HG03571 (cell line): ENCODE data around the gene LSS.
"Not testable (repeated sequence)": the region's sequence is repeated elsewhere in the genome, so short reads cannot be mapped to it uniquely, and the experiment has no call there.

Source experiments
- ATAC-seq: cut with Tn5 transposase; IDR thresholded peaks from one replicate; pipeline ENCODE4 v1.9.1; 2021; ENCODE audit not compliant: unreplicated experiment

Gene LSS

DNA sequence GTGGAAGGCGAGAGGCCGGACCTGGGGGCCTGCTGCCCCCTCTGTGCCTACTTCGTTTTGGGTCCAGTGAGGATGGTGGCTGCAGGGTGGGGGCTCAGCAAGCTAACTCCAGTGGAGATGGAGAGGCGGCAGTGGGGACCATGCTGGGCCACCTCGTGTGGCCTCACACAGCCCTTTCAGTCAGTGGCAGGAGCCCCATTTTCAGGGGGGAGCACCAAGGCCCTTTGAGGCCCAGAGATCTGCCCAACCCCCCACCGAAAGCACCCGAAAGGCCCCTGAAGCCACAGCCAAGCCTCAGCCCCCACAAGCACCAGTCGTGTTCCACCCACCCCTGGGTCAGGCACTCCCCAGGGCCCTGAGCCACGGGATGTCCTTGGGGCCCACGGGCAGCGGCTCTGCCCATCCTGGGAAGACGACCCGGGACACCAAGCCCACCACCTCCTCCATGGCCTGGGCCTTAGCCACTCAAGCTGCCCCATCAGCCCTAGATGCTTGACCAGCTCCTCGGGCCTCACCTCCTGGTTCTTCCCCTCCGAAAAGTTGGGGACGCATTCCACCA, 73.5 kb downstream of the LSS start:
- ATAC-seq, result no peak

- no peak for ATAC-seq
Measured at GRCh38 chr21:46154155-46154954, 74.2 kb downstream of the LSS start.

DNA sequence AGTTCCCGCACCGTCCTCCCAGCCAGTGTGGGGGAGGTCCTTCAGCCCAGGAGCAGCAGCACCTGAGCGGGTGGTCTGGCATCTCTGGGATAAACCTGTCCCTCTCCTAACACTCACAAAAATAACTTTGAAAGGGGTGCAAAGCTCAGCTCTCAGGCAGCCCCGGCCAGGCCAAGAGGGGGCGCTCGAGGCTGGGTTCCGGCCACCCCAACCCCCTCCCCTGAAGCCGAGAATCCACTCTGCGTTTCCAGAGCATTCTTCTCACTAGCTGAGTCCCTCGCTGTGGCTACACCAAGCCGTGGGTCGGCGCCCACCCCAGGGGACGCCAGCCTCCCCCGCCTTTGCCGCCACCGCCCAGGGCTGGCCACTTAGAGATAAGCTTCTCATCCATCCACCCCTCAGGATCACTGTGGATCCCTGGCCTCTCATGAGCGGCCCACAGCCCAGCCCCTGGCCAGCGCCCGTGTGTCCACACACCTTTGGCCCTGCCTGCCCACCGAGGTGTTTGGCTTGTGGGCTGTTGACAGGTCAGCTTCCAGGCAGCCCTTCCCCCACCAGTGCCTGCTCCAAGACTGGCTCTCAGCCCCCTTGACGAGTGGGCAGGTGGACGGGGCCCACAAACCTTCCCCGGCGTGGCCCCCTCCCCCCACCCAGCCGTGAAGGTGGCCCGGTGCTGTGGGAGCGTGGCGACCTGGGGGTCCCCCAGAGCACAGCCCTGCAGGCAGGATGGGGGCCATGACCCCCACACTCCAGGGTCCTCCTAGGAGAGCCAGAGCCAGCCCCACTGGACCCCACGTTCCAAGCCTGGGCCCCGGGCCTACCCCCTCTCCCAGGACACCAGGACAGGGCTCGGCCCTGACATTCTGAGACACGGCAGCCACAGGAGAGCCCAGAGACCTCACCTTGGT, 75.1 kb downstream of the LSS start:
- no peak for ATAC-seq

DNA sequence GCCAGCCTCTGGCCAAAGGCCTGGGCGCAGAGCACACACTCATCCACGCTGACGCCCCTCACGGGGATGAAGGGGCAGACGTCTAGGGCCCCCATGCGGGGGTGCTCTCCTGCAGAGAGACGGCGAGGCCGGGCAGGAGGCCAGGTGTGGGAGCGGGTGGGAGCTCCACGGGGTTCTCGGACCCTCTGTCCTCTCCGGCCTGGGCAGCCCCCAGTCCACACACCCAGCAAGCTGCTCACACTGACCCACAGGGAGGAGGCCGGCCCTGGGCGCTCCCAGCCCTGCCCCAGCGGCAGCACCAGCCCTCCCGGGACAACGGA, 75.7 kb downstream of the LSS start:
- no peak for ATAC-seq

DNA sequence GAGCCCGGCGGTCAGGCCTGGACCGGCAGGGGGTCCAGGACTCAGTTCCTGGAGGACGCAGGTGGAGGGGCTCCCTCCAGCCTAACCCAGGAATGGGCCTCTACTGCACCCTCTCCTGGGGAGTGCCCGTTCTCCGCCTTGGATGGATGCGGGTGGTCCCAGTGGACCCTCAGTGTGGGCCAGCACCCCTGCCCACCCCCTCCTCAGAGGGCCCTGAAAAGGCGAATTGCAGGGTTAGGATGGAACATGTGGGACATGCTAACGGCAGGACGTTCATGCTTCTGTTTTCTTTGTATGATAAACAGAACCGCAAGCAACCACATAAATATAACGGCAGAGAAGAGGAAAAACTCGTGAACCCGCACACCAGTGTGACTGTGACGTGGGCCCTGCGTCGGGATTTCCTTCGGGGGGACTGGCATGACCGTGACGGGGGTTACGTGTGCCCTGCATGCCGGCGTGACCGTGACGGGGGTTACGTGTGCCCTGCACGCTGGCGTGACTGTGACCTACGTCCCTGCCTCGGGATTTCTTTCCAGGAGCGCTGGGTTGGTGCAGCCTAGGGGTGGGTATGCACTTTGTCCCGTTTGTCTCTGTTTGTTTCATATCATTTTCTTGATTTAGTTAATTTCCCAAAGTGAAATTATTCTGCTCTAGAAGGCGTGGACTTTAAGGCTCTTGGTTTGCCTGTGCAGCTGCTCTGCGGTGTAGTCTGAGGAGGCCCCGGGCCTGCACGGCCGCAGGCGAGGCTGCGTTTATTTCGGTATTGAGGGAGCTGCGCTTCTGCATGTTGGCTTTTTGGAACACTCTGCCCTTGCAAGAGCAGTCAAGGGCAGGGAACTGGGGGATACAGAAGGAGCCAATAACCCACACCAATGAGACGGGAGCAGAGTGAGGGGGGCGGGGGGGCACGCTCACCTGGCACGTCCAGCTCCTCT, 76.3 kb downstream of the LSS start:
- ATAC-seq, result no peak

DNA sequence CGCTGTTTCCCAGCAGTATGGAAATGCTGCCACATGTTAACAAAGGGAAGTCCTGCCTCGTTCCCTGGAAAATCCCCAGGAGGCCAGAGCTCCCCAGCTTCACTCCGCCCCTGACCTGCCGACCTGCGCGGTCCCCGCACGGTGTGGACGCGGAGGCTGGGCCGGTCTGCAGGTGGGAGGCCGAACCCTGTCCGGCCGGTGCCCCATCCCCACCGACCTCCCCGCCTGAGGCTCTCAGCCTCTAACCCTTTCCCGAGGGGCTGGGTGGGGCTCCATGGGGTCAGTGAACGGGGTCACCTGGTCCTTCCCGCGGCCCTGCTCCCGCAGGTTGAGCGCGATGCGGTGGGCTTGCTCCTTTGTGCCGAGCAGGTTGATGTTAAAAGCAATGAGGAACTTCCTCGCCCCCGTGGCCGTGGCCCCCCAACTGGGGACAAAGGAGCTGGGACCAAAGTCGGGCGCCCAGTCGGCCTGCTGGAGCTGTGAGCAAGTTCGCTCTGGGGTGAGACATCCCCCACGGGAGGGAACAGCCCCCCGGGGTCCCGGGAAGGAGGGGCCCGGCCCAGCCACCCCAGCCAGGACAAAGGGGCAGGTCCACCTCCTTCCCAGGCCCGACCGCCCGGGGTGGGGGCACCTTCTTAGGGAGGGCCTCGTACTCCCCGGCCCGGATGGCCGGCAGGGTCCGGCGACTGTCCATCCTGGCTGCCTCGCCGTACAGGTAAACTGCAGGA, 77.1 kb downstream of the LSS start:
- ATAC-seq, result no peak

- ATAC-seq, result no peak
Measured at GRCh38 chr21:46150491-46151121, 78.0 kb downstream of the LSS start.

- no peak for ATAC-seq
Measured at GRCh38 chr21:46150073-46150472, 78.5 kb downstream of the LSS start.

DNA sequence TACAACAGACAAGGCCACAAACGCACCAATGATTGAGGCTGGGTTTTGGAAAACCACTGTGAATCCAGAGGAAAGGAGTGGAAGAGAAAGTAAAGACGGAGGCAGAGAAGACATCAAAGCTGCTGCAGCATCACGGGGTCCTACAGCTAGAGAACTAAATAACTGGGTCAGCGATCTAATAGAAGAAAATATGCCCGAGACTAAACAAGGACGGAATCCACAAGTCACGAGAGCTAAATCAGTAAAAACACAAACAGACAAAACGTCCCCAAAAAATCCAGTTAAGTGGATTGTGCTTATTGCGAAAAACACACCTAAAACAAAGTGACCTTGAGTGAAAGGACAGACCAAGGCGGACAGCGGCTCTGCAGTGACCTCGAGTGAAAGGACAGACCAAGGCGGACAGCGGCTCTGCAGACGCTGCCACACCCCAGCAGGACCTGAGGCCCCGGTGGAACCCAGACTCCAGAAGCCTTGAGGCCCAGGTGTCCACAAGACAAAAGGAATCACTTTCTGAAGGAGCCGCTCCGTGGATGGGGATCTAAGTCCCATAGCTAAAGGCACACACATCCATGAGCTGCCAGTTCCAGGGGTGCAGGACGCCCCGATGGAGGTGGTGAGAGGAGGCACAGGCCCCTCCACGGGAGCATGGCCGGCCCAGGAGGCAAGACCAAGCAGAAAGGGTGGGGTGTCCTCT, 79.2 kb downstream of the LSS start:
- ATAC-seq, result no peak

DNA sequence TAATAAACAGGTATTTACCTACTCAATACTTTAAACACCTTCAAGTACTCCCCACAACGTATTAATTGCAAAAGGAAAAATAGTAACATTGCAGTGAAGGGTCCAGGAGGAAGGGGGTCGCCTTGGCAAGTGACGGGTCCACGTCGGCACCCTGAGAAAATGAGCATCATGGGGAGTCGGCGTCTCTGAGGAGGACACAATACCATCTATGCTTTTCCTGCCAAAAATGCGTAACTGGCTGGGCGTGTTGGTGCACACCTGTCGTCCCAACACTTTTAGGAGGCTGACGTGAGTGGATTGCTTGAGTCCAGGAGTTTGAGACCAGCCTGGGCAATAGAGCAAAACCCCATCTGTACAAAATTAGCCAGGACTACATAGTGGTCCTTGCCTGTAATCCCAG, 80.5 kb downstream of the LSS start:
- no peak for ATAC-seq

- not testable (repeated sequence) for ATAC-seq
Measured at GRCh38 chr21:46147429-46147828, 81.1 kb downstream of the LSS start.

DNA sequence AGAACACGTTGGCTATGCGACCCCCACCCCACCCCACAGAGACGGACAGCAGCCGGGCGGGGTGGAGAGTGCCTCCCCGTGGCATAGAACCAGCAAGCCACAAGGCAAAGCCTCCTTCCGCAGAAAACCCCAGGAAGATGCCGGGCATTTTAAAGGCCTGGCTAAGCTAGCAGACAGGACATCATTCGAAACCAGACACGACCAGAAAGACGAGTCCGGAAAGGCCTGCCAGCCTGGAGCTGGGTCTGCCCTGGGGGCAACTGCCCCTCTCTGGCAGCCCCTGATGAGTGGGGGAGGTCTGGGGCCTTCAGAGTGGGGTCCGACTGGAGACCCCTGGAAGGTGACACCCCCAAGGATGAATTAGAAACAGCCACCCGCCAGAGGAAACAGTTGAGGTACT, 81.7 kb downstream of the LSS start:
- no peak for ATAC-seq

DNA sequence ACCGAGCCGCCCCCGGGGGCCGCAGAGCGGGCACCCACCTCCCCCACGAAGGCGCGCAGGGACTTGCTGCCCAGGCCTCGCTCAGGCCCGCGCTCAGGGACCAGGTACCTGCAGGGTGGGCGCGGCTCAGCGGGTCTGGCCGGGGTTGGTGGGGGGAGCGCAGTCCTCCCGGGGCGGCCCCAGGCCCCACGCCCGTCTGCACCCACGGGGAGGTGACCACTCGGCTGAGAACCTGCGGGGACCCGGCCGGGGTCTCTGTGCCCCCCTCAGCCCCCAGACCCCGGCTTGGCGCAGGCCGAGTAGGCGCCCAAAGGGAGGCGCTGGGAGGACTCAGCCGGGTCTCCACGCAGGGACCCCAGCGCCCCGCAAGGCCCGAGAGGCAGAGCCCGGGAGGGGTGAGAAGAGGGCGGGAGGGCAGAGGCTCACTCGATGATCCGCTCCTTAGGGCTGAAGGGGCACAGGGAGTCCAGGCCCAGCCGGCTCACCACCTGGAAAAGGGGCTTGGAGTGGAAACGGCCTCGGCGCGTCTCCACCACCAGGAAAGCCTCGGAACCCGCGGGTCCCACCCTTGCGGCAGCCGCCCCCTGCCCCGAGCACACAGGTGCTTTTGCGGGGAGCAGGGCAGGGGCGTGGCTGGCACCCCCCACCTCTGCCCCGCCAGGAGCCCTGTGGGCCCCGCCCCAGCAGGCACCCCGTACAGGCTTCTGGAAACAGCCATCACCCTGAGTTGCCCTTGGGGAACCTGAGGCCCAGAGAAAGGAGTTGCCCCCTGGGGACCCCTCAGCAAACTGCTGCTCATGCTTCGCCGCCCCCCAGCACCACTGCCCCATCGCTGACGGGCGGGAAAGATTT, 82.5 kb downstream of the LSS start:
- ATAC-seq, result no peak

- ATAC-seq, result no peak
Measured at GRCh38 chr21:46145159-46145839, 83.3 kb downstream of the LSS start.

GRCh38 chr21:46144464-46145070, 84.0 kb downstream of the LSS start:
- ATAC-seq, result no peak

DNA sequence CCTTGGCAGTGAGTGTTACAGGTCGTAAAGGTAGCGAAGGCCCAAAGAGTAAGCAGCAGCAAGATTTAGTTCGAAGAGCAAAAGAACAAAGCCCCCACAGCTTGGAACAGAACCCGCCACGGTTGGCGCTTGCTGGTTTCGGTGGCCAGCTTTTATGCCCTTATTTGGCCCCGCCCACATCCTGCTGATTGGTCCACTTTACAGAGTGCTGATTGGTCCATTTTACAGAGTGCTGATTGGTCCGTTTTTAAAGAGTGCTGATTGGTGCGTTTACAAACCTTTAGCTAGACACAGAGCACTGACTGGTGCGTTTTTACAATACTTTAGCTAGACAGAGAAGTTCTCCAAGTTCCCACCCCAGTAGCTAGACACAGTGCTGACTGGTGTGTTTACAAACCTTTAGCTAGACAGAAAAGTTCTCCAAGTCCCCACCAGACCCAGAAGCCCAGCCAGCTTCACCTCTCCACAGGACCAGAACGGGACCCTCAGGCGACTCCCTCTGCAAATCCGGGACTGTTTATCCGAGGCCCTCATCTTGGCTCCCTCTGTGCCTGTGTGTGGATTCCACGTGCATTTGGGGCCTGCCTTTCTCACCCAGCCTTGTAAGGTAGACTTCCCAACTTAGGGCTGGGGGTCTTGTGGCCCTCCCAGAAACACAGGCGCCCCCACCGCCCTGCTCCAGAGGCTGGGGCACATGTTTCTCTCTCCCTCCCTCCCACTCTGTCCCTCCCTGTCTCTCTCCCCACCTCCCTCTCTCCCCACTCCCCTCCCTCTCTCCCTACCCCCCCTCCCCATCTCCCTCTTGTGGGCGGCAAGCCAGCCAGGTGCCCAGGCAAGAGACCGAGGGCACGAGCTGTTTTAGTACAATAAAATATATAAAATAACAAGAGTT, 85.7 kb downstream of the LSS start:
- no peak for ATAC-seq
